SK-N-SH treated with all-trans-retinoic acid at 6 μM for 48 hours (cell line): Measurements from ENCODE around the gene ABCA7.

Experiments used
- ATAC-seq: fragments of 200-7000 bp; cut with Tn5 transposase; 3 replicates; pipeline ENCODE4 v1.9.1; 2020; ENCODE audit warnings: mild to moderate bottlenecking, moderate library complexity
- ARNTL ChIP-seq: fragments of 450-650 bp; formaldehyde crosslinking; IDR thresholded peaks from 2 replicates; pipeline ENCODE4 v1.5.0; 2020; ENCODE audit warnings: low read depth, mild to moderate bottlenecking, moderate library complexity, borderline replicate concordance
- BACH2 ChIP-seq: fragments of 250-450 bp; sonication (Bioruptor Pico); IDR thresholded peaks from 2 replicates; pipeline ENCODE4 v1.9.0; 2021; ENCODE audit warnings: mild to moderate bottlenecking, borderline replicate concordance
- CSDC2 ChIP-seq: fragments of 250-450 bp; sonication (Bioruptor Pico); IDR thresholded peaks from 2 replicates; pipeline ENCODE4 v1.5.0; 2020; ENCODE audit warnings: mild to moderate bottlenecking, moderate library complexity
- CSRNP3 ChIP-seq: fragments of 250-450 bp; sonication (Bioruptor Pico); IDR thresholded peaks from 2 replicates; pipeline ENCODE4 v1.5.1; 2021; ENCODE audit warnings: mild to moderate bottlenecking, moderate library complexity
- ESRRG ChIP-seq: fragments of 250-450 bp; sonication (Bioruptor Pico); IDR thresholded peaks from 2 replicates; pipeline ENCODE4 v1.6.1; 2021; ENCODE audit warnings: mild to moderate bottlenecking
- GLIS3 ChIP-seq: fragments of 250-450 bp; sonication (Bioruptor Pico); IDR thresholded peaks from 2 replicates; pipeline ENCODE4 v1.5.0; 2020; ENCODE audit warnings: mild to moderate bottlenecking, moderate library complexity
- ISL1 ChIP-seq: fragments of 250-450 bp; sonication (Bioruptor Pico); IDR thresholded peaks from 2 replicates; pipeline ENCODE4 v2.1.2; 2022; ENCODE audit warnings: mild to moderate bottlenecking, moderate library complexity
- OSR1 ChIP-seq: fragments of 250-450 bp; sonication (Bioruptor Pico); IDR thresholded peaks from 2 replicates; pipeline ENCODE4 v1.8.0; 2022; ENCODE audit warnings: moderate library complexity, mild to moderate bottlenecking, inconsistent platforms
- PATZ1 ChIP-seq: fragments of 250-450 bp; sonication (Bioruptor Pico); IDR thresholded peaks from 2 replicates; pipeline ENCODE4 v1.8.0; 2020; ENCODE audit warnings: mild to moderate bottlenecking, moderate library complexity, borderline replicate concordance
- POU6F1 ChIP-seq: fragments of 250-450 bp; sonication (Bioruptor Pico); IDR thresholded peaks from 2 replicates; pipeline ENCODE4 v1.8.0; 2021; ENCODE audit warnings: low read depth, mild to moderate bottlenecking, moderate library complexity, borderline replicate concordance
- PPARA ChIP-seq: fragments of 250-450 bp; sonication (Bioruptor Pico); IDR thresholded peaks from 2 replicates; pipeline ENCODE4 v1.5.0; 2020; ENCODE audit warnings: mild to moderate bottlenecking, borderline replicate concordance
- RARB ChIP-seq: fragments of 250-450 bp; sonication (Bioruptor Pico); IDR thresholded peaks from 2 replicates; pipeline ENCODE4 v1.8.0; 2021; ENCODE audit warnings: mild to moderate bottlenecking, moderate library complexity
- SNAI2 ChIP-seq: fragments of 250-450 bp; sonication (Bioruptor Pico); IDR thresholded peaks from 2 replicates; pipeline ENCODE4 v1.5.0; 2020; ENCODE audit warnings: mild to moderate bottlenecking, moderate library complexity
- TCF4 ChIP-seq: fragments of 250-450 bp; sonication (Bioruptor Pico); IDR thresholded peaks from 2 replicates; pipeline ENCODE4 v1.8.0; 2021; ENCODE audit warnings: mild to moderate bottlenecking, moderate library complexity, borderline replicate concordance
- TOX ChIP-seq: fragments of 250-450 bp; sonication (Bioruptor Pico); IDR thresholded peaks from 2 replicates; pipeline ENCODE4 v1.8.0; 2021; ENCODE audit warnings: mild to moderate bottlenecking, moderate library complexity, borderline replicate concordance
- TSHZ2 ChIP-seq: fragments of 250-450 bp; sonication (Bioruptor Pico); IDR thresholded peaks from 2 replicates; pipeline ENCODE4 v1.5.0; 2020; ENCODE audit warnings: mild to moderate bottlenecking, moderate library complexity
- ZC3H10 ChIP-seq: fragments of 250-450 bp; sonication (Bioruptor Pico); IDR thresholded peaks from 2 replicates; pipeline ENCODE4 v1.5.1; 2021; ENCODE audit warnings: mild to moderate bottlenecking, moderate library complexity
- ZFP3 ChIP-seq: fragments of 250-450 bp; sonication (Bioruptor Pico); IDR thresholded peaks from 2 replicates; pipeline ENCODE4 v1.5.0; 2020; ENCODE audit warnings: mild to moderate bottlenecking, moderate library complexity
- ZFP30 ChIP-seq: fragments of 450-650 bp; formaldehyde crosslinking; IDR thresholded peaks from 2 replicates; pipeline ENCODE4 v1.5.0; 2022; ENCODE audit warnings: mild to moderate bottlenecking, moderate library complexity
- ZNF565 ChIP-seq: fragments of 450-650 bp; formaldehyde crosslinking; conservative IDR thresholded peaks from 2 replicates; pipeline ENCODE4 v1.5.0; 2020; ENCODE audit warnings: low read depth, mild to moderate bottlenecking, moderate library complexity
- ZNF70 ChIP-seq: fragments of 450-650 bp; formaldehyde crosslinking; IDR thresholded peaks from 2 replicates; pipeline ENCODE4 v1.5.0; 2020; ENCODE audit warnings: mild to moderate bottlenecking, moderate library complexity
- ZNF8 ChIP-seq: fragments of 450-650 bp; formaldehyde crosslinking; IDR thresholded peaks from 2 replicates; pipeline ENCODE4 v1.5.0; 2020; ENCODE audit warnings: mild to moderate bottlenecking, moderate library complexity

ABCA7 gene

GRCh38 chr19:1016647-1017114, 23.2 kb upstream of the ABCA7 start (continued):
- TF ChIP-seq PATZ1 (CRISPR knock-in tag), result no peak

GRCh38 chr19:1017115-1017905, 22.6 kb upstream of the ABCA7 start:
- ATAC-seq, result no peak
- TF ChIP-seq ZNF8 (CRISPR knock-in tag) (no peak), TSHZ2 (CRISPR knock-in tag) (no peak), ZNF70 (no peak), OSR1 (CRISPR knock-in tag) (no peak), ZNF565 (CRISPR knock-in tag) (no peak), ZFP3 (CRISPR knock-in tag) (no peak), ZFP30 (CRISPR knock-in tag) (no peak), ZC3H10 (CRISPR knock-in tag) (no peak), SNAI2 (CRISPR knock-in tag) (no peak), RARB (CRISPR knock-in tag) (no peak), TOX (CRISPR knock-in tag) (no peak), POU6F1 (no peak), ISL1 (no peak), GLIS3 (no peak), TCF4 (CRISPR knock-in tag) (no peak), ESRRG (CRISPR knock-in tag) (no peak), BACH2 (no peak), ARNTL (CRISPR knock-in tag) (no peak), PPARA (CRISPR knock-in tag) (no peak)

GRCh38 chr19:1017906-1018305, 22.0 kb upstream of the ABCA7 start:
- TF ChIP-seq ZNF8 (CRISPR knock-in tag) (no peak), GLIS3 (no peak), ZFP30 (CRISPR knock-in tag) (no peak), ESRRG (CRISPR knock-in tag) (no peak), CSRNP3 (CRISPR knock-in tag) (no peak), ZC3H10 (CRISPR knock-in tag) (no peak)
- TF ChIP-seq, all 23 proteins: peak for 0
- ATAC-seq, result no peak

- no peak for ATAC-seq
- TF ChIP-seq PPARA (CRISPR knock-in tag), result no peak
- TF ChIP-seq ZNF70, result no peak
- TF ChIP-seq ZC3H10 (CRISPR knock-in tag), result no peak
- no peak for TF ChIP-seq TCF4 (CRISPR knock-in tag)
- no peak for TF ChIP-seq OSR1 (CRISPR knock-in tag)
- no peak for TF ChIP-seq PATZ1 (CRISPR knock-in tag)
- TF ChIP-seq CSDC2 (CRISPR knock-in tag), result no peak
- TF ChIP-seq TSHZ2 (CRISPR knock-in tag), result no peak
- no peak for TF ChIP-seq ZNF565 (CRISPR knock-in tag)
- no peak for TF ChIP-seq SNAI2 (CRISPR knock-in tag)
- TF ChIP-seq TOX (CRISPR knock-in tag), result no peak
- TF ChIP-seq BACH2, result no peak
- no peak for TF ChIP-seq GLIS3
- no peak for TF ChIP-seq ESRRG (CRISPR knock-in tag)
- no peak for TF ChIP-seq ZFP3 (CRISPR knock-in tag)
Observed at GRCh38 chr19:1018393-1018792, 21.5 kb upstream of the ABCA7 start.
